SU-DHL-6 (cell line): ENCODE results near the gene MGME1.

Experiments used
- H2AFZ ChIP-seq: fragments of 200-600 bp; sonication (generic); 2 replicates; pipeline ENCODE4 v1.6.1; 2014; ENCODE audit warnings: low read depth, mild to moderate bottlenecking, moderate library complexity, mixed read lengths, antibody characterized with exemption, low read length; ENCODE audit not compliant: severe bottlenecking
- H3F3A ChIP-seq: fragments of 200-600 bp; shearing (Covaris generic); 2 replicates; pipeline ENCODE4 v1.6.0; 2016; ENCODE audit warnings: antibody characterized with exemption, mild to moderate bottlenecking; ENCODE audit not compliant: insufficient read depth
- H3K27ac ChIP-seq: fragments of 200-600 bp; sonication (generic); 2 replicates; pipeline ENCODE4 v1.5.1; 2016; ENCODE audit warnings: low read depth, mild to moderate bottlenecking, low read length, moderate library complexity, mixed read lengths
- H3K27me3 ChIP-seq: fragments of 200-600 bp; sonication (generic), shearing (Covaris generic); 2 replicates; pipeline ENCODE4 v1.6.0; 2014; ENCODE audit warnings: mild to moderate bottlenecking, low read length
- H3K36me3 ChIP-seq: fragments of 200-600 bp; sonication (generic); 2 replicates; pipeline ENCODE4 v1.6.1; 2014; ENCODE audit warnings: mild to moderate bottlenecking, low read length, mixed read lengths
- H3K4me2 ChIP-seq: fragments of 300-600, 200-600 bp; shearing (Covaris generic), sonication (generic); 2 replicates; pipeline ENCODE4 v1.6.0; 2014; ENCODE audit warnings: low read length, low read depth, mild to moderate bottlenecking; ENCODE audit not compliant: poor library complexity, severe bottlenecking
- H3K4me3 ChIP-seq: fragments of 200-600 bp; sonication (generic); 2 replicates; pipeline ENCODE4 v1.5.1; 2014; ENCODE audit warnings: antibody characterized with exemption, low read length, mild to moderate bottlenecking, mixed read lengths; ENCODE audit not compliant: insufficient read depth, poor library complexity, severe bottlenecking
- H3K79me2 ChIP-seq: fragments of 200-600 bp; sonication (generic); 2 replicates; pipeline ENCODE4 v1.6.1; 2014; ENCODE audit warnings: mild to moderate bottlenecking, low read length, moderate library complexity; ENCODE audit not compliant: insufficient read depth
- H3K9ac ChIP-seq: fragments of 200-600 bp; sonication (generic); 2 replicates; pipeline ENCODE4 v1.7.0; 2014; ENCODE audit warnings: mild to moderate bottlenecking, low read length
- H3K9me2 ChIP-seq: fragments of 200-600 bp; sonication (generic); replicated peaks from 2 replicates; pipeline ENCODE4 v1.6.1; 2014; ENCODE audit warnings: low read length; ENCODE audit not compliant: insufficient read depth
- H3K9me3 ChIP-seq: fragments of 200-600 bp; sonication (generic); 2 replicates; pipeline ENCODE4 v1.6.1; 2014; ENCODE audit warnings: low read length, mixed read lengths; ENCODE audit not compliant: insufficient read depth
- H4K20me1 ChIP-seq: fragments of 200-600 bp; sonication (generic); 2 replicates; pipeline ENCODE4 v1.6.1; 2014; ENCODE audit warnings: low read depth, mild to moderate bottlenecking, antibody characterized with exemption, low read length, moderate library complexity, mixed read lengths
- EZH2phosphoT487 ChIP-seq: fragments of 200-600 bp; sonication (generic), shearing (Covaris generic); conservative IDR thresholded peaks from 2 replicates; pipeline ENCODE4 v1.6.1; 2018; ENCODE audit warnings: mild to moderate bottlenecking, antibody characterized with exemption, low read length, moderate library complexity, mixed read lengths
- TF ChIP-seq, protein P1 (sequence below): fragments of 200-600 bp; sonication (generic); IDR thresholded peaks from one replicate; pipeline ENCODE4 v1.5.1; 2017; ENCODE audit warnings: antibody characterized with exemption, mild to moderate bottlenecking, low read length, moderate library complexity; ENCODE audit not compliant: insufficient read depth, poor library complexity, severe bottlenecking

MGME1 gene

DNA sequence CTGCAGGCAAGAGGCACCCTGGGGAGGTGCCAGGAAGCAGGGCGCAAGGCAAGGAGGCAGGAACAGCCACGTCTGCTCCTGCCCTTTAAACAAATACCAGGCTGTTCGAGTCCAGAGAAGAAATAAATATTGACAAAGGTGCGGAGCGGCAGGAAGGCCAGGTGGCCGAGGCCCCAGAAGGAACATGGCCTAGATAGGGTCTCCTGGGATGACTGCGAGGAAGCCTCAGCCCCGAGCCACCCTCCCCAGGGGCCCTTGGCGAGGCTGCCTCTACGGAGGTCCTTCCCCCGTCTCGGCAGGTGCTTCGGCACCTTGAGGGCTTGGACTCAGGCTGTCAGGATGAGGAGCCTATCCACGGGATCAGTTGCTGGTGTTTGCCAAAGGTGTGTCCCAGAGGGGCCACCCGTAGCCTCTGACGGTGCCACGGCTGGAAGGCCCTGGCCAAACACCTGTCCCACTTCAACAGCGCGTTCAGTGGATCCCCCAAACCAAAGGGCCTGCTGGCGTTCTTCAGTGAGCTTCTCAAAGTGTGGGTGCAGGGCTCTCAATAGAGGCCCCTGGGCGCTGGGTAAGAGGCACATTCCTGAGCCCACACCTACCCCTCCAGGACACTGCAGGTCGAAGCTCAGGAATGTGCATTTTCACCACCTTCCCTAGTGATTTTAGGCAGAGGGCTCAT, 40.0 kb upstream of the MGME1 start:
- Histone ChIP-seq H2AFZ (no peak overlapping the region), H3K9me3 (no peaks in the 10 kb centered on the region), H3K4me2 (no peak overlapping the region), H3K9ac (no peak overlapping the region), H3K4me3 (no peak overlapping the region), H3K27ac (no peak overlapping the region), H3K9me2 (no peaks in the 10 kb centered on the region), H3F3A (no peaks in the 10 kb centered on the region), H4K20me1 (no peaks in the 10 kb centered on the region), H3K36me3 (no peaks in the 10 kb centered on the region), H3K27me3 (no peaks in the 10 kb centered on the region), H3K79me2 (no peaks in the 10 kb centered on the region)
- TF ChIP-seq EZH2phosphoT487: no peak
- TF ChIP-seq, protein P1, sequence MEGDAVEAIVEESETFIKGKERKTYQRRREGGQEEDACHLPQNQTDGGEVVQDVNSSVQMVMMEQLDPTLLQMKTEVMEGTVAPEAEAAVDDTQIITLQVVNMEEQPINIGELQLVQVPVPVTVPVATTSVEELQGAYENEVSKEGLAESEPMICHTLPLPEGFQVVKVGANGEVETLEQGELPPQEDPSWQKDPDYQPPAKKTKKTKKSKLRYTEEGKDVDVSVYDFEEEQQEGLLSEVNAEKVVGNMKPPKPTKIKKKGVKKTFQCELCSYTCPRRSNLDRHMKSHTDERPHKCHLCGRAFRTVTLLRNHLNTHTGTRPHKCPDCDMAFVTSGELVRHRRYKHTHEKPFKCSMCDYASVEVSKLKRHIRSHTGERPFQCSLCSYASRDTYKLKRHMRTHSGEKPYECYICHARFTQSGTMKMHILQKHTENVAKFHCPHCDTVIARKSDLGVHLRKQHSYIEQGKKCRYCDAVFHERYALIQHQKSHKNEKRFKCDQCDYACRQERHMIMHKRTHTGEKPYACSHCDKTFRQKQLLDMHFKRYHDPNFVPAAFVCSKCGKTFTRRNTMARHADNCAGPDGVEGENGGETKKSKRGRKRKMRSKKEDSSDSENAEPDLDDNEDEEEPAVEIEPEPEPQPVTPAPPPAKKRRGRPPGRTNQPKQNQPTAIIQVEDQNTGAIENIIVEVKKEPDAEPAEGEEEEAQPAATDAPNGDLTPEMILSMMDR: no peak

DNA sequence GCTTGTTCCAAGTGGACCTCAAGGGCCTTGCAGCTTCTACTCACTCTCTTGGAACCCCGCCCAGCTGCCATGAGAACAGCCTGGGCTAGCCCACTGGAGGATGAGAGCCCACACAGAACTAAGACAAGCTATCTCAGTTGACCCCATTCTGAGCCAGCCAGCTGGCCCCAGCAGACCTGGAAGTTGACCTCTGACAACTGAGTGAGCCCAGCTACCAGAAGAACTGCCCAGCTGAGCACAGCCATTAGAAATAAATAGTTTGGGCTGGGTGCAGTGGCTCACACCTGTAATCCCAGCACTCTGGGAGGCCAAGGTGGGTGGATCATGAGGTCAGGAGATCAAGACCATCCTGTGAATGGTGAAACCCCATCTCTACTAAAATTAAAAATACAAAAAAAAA, 37.3 kb upstream of the MGME1 start:
- H3K36me3 ChIP-seq: no peaks in the 10 kb centered on the region
- no peak overlapping the region for H3K27ac ChIP-seq
- H3K9me3 ChIP-seq: no peaks in the 10 kb centered on the region
- no peak overlapping the region for H3K4me2 ChIP-seq
- H2AFZ ChIP-seq: no peak overlapping the region
- TF ChIP-seq, protein P1: no peak
- no peak for TF ChIP-seq EZH2phosphoT487
- no peaks in the 10 kb centered on the region for H3K27me3 ChIP-seq
- no peaks in the 10 kb centered on the region for H4K20me1 ChIP-seq
- H3F3A ChIP-seq: no peaks in the 10 kb centered on the region
- H3K79me2 ChIP-seq: no peaks in the 10 kb centered on the region
- no peak overlapping the region for H3K4me3 ChIP-seq
- no peak overlapping the region for H3K9ac ChIP-seq
- no peaks in the 10 kb centered on the region for H3K9me2 ChIP-seq

DNA sequence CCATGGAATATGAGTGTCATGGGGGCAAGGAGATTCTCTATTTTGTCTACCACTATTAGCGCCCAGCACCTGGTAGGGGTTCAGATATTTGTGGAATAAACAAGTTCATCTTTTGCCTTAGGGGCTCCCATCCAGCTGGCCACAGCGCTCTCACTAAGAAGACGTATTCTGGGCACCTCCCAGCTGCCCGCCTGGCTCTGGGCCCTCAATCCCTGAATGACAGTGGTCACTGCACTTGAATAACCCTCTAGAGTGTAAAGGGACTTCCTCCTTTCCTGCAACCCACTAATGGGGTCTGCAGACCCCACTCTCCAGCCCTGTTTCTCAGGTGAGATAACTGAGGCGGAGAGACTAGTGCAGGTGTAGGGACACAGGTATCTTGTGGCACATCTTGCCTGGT, 36.4 kb upstream of the MGME1 start:
- H3K27me3 ChIP-seq: no peaks in the 10 kb centered on the region
- H3K27ac ChIP-seq: no peak overlapping the region
- H3K4me2 ChIP-seq: no peak overlapping the region
- H3K4me3 ChIP-seq: no peak overlapping the region
- no peak overlapping the region for H2AFZ ChIP-seq
- no peaks in the 10 kb centered on the region for H3F3A ChIP-seq
- H3K79me2 ChIP-seq: no peaks in the 10 kb centered on the region
- no peak overlapping the region for H3K9ac ChIP-seq
- H3K9me2 ChIP-seq: no peaks in the 10 kb centered on the region
- H3K9me3 ChIP-seq: no peaks in the 10 kb centered on the region
- no peaks in the 10 kb centered on the region for H4K20me1 ChIP-seq
- TF ChIP-seq, protein P1: no peak
- no peaks in the 10 kb centered on the region for H3K36me3 ChIP-seq
